ENCODE results near the gene SELENOO. TPM values are rescaled to one million over a fixed set of nuclear protein-coding genes. Genes with fewer than 3 reads are reported as not detected.

Gene SELENOO
- total and polyA plus RNA-seq, 4 donors: 15.6 to 30.3 (median 24.1) TPM

- ATAC-seq (ENCODE audit: insufficient read depth, low FRiP score) (no peak), DNase-seq (no peak)
- H3K36me3 ChIP-seq (ENCODE audit: control insufficient read depth in 4 of 4, insufficient read depth in 4 of 4, low read length in 4 of 4): peaks cover 0 to 44% (median 14%) of the 10 kb centered on the region in 4 donors
- no peaks in the 10 kb centered on the region for H3K9me3 ChIP-seq (ENCODE audit: control insufficient read depth in 4 of 4, insufficient read depth in 3 of 4, low read length in 3 of 4)
- WGBS, 2 donors: 94 to 96% methylated on average over 20 of the region's 20 CpGs
- no peaks in the 10 kb centered on the region for H3K27me3 ChIP-seq (ENCODE audit: control insufficient read depth in 3 of 3, insufficient read depth in 3 of 3, low read length in 2 of 3)
- no peak overlapping the region for H3K4me3 ChIP-seq
- no peak overlapping the region for H3K9ac ChIP-seq (ENCODE audit: insufficient read depth in 1 of 2, low read length in 2 of 2)
- H3K27ac ChIP-seq (ENCODE audit: low read depth in 1 of 2, low read length in 1 of 2): no peak overlapping the region
- no peaks in the 10 kb centered on the region for H3K4me1 ChIP-seq (ENCODE audit: control insufficient read depth in 5 of 5, insufficient read depth in 5 of 5, low read length in 5 of 5)
- TF ChIP-seq CTCF (IDR thresholded peaks at IDR 0.05; ENCODE audit: control extremely low read depth, extremely low read depth): no peak
These were observed 31.8 kb downstream of the SELENOO start for GRCh38 chr22:50232481-50233151.

DNA sequence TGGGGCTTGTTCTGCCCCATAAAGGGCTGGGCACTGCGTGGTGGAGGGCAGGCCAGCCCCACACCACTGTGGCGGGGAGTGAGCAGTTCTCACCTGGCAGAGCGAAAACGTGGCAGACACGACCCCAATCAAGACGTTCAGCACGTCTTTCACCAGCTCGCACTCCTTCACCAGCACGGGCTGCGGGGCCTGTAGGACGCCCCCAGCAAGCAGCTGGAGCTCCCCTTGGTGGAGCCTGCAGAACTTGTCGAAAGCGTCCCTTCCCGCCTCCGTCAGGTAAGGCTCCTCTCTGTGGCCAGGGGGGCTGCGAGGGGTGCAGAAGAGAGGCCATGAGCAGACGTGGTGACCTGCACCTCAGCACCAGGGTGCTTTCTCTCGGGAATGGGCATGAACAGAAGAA is 32.4 kb downstream of the SELENOO start:
- ATAC-seq (ENCODE audit: insufficient read depth, low FRiP score) (no peak), DNase-seq (no peak)
- Histone ChIP-seq H3K4me3 (no peak overlapping the region), H3K27me3 (ENCODE audit: control insufficient read depth in 3 of 3, insufficient read depth in 3 of 3, low read length in 2 of 3) (no peaks in the 10 kb centered on the region), H3K27ac (ENCODE audit: low read depth in 1 of 2, low read length in 1 of 2) (no peak overlapping the region), H3K9ac (ENCODE audit: insufficient read depth in 1 of 2, low read length in 2 of 2) (no peak overlapping the region), H3K4me1 (ENCODE audit: control insufficient read depth in 5 of 5, insufficient read depth in 5 of 5, low read length in 5 of 5) (no peaks in the 10 kb centered on the region), H3K36me3 (ENCODE audit: control insufficient read depth in 4 of 4, insufficient read depth in 4 of 4, low read length in 4 of 4) (peaks cover 0 to 40% (median 13%) of the 10 kb centered on the region in 4 donors), H3K9me3 (ENCODE audit: control insufficient read depth in 4 of 4, insufficient read depth in 3 of 4, low read length in 3 of 4) (no peaks in the 10 kb centered on the region)
- WGBS, 2 donors: 93 to 95% methylated on average over 18 of the region's 18 CpGs
- TF ChIP-seq CTCF (IDR thresholded peaks at IDR 0.05; ENCODE audit: control extremely low read depth, extremely low read depth): no peak

GRCh38 chr22:50236731-50237409 is 36.1 kb downstream of the SELENOO start:
- no peak overlapping the region for H3K9ac ChIP-seq (ENCODE audit: insufficient read depth in 1 of 2, low read length in 2 of 2)
- peaks cover 0 to 11% (median 2%) of the 10 kb centered on the region in 5 donors for H3K4me1 ChIP-seq (ENCODE audit: control insufficient read depth in 5 of 5, insufficient read depth in 5 of 5, low read length in 5 of 5)
- H3K27me3 ChIP-seq (ENCODE audit: control insufficient read depth in 3 of 3, insufficient read depth in 3 of 3, low read length in 2 of 3): no peaks in the 10 kb centered on the region
- no peak overlapping the region for H3K4me3 ChIP-seq
- peaks cover 3 to 32% (median 12%) of the 10 kb centered on the region in 4 donors for H3K36me3 ChIP-seq (ENCODE audit: control insufficient read depth in 4 of 4, insufficient read depth in 4 of 4, low read length in 4 of 4)
- H3K27ac ChIP-seq (ENCODE audit: low read depth in 1 of 2, low read length in 1 of 2): no peak overlapping the region
- DNase-seq (no peak), ATAC-seq (ENCODE audit: insufficient read depth, low FRiP score) (no peak)
- 74 to 78% methylated on average over 10 to 11 of the region's 11 CpGs for WGBS, 2 donors
- H3K9me3 ChIP-seq (ENCODE audit: control insufficient read depth in 4 of 4, insufficient read depth in 3 of 4, low read length in 3 of 4): no peaks in the 10 kb centered on the region
- no peak for TF ChIP-seq CTCF (IDR thresholded peaks at IDR 0.05; ENCODE audit: control extremely low read depth, extremely low read depth)

All from lung (tissue), 12 donors.